Activated T-cell treated with anti-CD3 and anti-CD28 coated beads, Interleukin-2, amount 50 U/mL, for 24 hours (primary cell): ENCODE measurements around the gene MAN2A2.

Experiments used
- DNase-seq: peaks from one replicate; pipeline ENCODE4 v3.0.0-alpha.2; 2020
- H3K27ac Mint-ChIP-seq: 2 replicates; pipeline ENCODE4 v1.8.0; 2020; ENCODE audit warnings: mild to moderate bottlenecking, mixed read lengths
- H3K27me3 Mint-ChIP-seq: 2 replicates; pipeline ENCODE4 v1.8.0; 2020; ENCODE audit warnings: mixed read lengths
- H3K36me3 Mint-ChIP-seq: 2 replicates; pipeline ENCODE4 v1.8.0; 2020; ENCODE audit warnings: low read depth, mixed read lengths
- H3K4me1 Mint-ChIP-seq: 2 replicates; pipeline ENCODE4 v1.8.0; 2020; ENCODE audit warnings: low read depth, mixed read lengths
- H3K4me3 Mint-ChIP-seq: 2 replicates; pipeline ENCODE4 v1.8.0; 2020; ENCODE audit warnings: mild to moderate bottlenecking, moderate library complexity, mixed read lengths
- H3K9me3 Mint-ChIP-seq: 2 replicates; pipeline ENCODE4 v1.8.0; 2020; ENCODE audit warnings: mixed read lengths

MAN2A2 gene

GRCh38 chr15:90902840-90903732 is at the start of gene MAN2A2:
Gene MAN2A2, plus strand, starts transcription at chr15:90903302. Its CDS starts 906 bp downstream, at chr15:90904208.
- H3K36me3 Mint-ChIP-seq: peaks cover 48% of the 10 kb centered on the region
- H3K27me3 Mint-ChIP-seq: no peaks in the 10 kb centered on the region
- peaks cover 30% of the 10 kb centered on the region for H3K4me1 Mint-ChIP-seq

DNA sequence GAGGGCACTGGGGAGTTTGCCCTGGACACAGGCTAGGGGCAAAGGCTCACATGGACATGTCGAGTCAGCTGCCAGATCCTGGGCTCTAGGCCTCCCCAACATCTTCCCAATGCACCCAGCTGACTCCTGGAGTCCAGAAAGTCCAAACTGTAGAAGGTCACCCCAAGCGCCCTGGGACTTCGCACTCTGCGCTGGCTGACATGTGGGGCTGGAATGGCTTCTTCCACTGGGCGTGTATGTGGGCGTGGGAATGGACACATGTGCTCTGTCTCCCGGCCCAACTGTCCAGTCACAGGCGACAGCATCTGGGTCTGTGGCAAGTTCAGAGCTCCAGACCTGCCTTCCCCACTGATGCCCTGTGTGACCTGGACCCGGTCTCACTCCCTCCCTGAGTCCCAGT is 48.0 kb upstream of the MAN2A2 start:
- peaks cover 6% of the 10 kb centered on the region for H3K9me3 Mint-ChIP-seq
- H3K27ac Mint-ChIP-seq: peak overlapping the region; percentile 94
- no peak overlapping the region for H3K4me3 Mint-ChIP-seq
- H3K4me1 Mint-ChIP-seq: peaks cover 82% of the 10 kb centered on the region
- no peak for DNase-seq
- no peaks in the 10 kb centered on the region for H3K27me3 Mint-ChIP-seq
- peaks cover 9% of the 10 kb centered on the region for H3K36me3 Mint-ChIP-seq

More at GRCh38 chr15:90902840-90903732, at the start of gene MAN2A2:
- H3K9me3 Mint-ChIP-seq: no peaks in the 10 kb centered on the region
- DNase-seq: peak; percentile 88
- H3K4me3 Mint-ChIP-seq: peak within 1 kb of the TSS; percentile 86
- peak within 1 kb of the TSS; percentile 93 for H3K27ac Mint-ChIP-seq

DNA sequence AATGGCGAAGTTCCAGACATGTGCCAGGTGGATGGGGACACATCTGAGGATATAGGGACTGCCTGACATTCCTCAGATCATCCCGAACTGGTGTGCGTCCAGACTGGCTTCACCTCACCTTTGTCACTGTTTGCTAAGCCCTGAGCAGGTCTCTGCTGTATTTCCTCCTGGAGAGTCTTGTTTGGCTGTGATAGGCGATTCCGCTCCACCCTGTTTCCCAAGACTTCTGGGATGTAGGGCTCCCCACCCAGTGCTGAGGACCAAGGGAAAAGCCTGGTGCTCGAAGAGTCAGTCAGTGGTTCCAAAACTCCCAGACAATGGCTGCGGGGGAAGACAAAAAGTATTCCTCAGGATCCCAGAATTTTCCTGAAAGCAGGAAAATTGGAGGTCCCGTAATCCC is 45.8 kb upstream of the MAN2A2 start:
- peak overlapping the region; percentile 30 for H3K27ac Mint-ChIP-seq
- peaks cover 75% of the 10 kb centered on the region for H3K4me1 Mint-ChIP-seq

DNA sequence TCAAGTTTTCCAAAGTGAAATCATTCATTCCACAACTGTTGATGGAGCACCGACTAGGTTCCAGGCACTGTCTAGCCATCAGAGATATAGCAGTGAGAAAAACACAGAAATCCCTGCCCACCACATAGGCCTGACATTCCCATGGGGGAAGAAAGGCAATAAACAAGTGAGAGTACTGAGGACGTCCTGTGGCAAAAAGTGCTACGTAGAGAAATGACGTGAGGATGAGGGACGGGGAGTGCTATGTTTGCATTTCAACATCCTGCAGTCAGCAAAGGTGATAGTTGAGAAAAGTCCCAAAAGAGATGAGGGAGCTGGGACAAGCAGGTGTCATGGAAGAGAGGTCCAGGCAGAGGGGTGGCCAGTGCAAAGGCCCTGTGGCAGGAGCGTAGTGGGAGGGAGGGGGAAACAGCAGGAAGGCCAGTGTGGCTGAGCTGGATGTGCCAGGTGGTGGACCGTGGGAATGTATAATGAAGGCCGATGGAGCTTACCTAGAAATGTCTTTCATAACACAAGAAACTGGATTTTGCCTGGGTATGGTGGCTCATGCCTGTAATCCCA is 45.1 kb upstream of the MAN2A2 start:
- peaks cover 71% of the 10 kb centered on the region for H3K4me1 Mint-ChIP-seq
- H3K27ac Mint-ChIP-seq: peak overlapping the region; percentile 30

More for the DNA sequence above, 45.8 kb upstream of the MAN2A2 start:
- no peaks in the 10 kb centered on the region for H3K9me3 Mint-ChIP-seq
- no peak for DNase-seq
- H3K4me3 Mint-ChIP-seq: no peak overlapping the region
- no peaks in the 10 kb centered on the region for H3K27me3 Mint-ChIP-seq
- peaks cover 3% of the 10 kb centered on the region for H3K36me3 Mint-ChIP-seq

GRCh38 chr15:90859234-90860131 is 43.6 kb upstream of the MAN2A2 start:
- H3K4me1 Mint-ChIP-seq: peaks cover 73% of the 10 kb centered on the region
- H3K4me3 Mint-ChIP-seq: no peak overlapping the region
- no peaks in the 10 kb centered on the region for H3K9me3 Mint-ChIP-seq
- H3K27ac Mint-ChIP-seq: peak overlapping the region; percentile 20
- no peaks in the 10 kb centered on the region for H3K27me3 Mint-ChIP-seq
- H3K36me3 Mint-ChIP-seq: no peaks in the 10 kb centered on the region
- DNase-seq: no peak

More for the DNA sequence above, 45.1 kb upstream of the MAN2A2 start:
- H3K4me3 Mint-ChIP-seq: no peak overlapping the region
- H3K9me3 Mint-ChIP-seq: no peaks in the 10 kb centered on the region
- H3K27me3 Mint-ChIP-seq: no peaks in the 10 kb centered on the region
- peaks cover 2% of the 10 kb centered on the region for H3K36me3 Mint-ChIP-seq
- DNase-seq: no peak

- Mint-ChIP-seq H3K36me3 (no peaks in the 10 kb centered on the region), H3K9me3 (no peaks in the 10 kb centered on the region), H3K4me1 (peaks cover 65% of the 10 kb centered on the region), H3K4me3 (no peak overlapping the region), H3K27me3 (no peaks in the 10 kb centered on the region), H3K27ac (no peak overlapping the region)
- no peak for DNase-seq
Measured at GRCh38 chr15:90860450-90860849, 42.7 kb upstream of the MAN2A2 start.

DNA sequence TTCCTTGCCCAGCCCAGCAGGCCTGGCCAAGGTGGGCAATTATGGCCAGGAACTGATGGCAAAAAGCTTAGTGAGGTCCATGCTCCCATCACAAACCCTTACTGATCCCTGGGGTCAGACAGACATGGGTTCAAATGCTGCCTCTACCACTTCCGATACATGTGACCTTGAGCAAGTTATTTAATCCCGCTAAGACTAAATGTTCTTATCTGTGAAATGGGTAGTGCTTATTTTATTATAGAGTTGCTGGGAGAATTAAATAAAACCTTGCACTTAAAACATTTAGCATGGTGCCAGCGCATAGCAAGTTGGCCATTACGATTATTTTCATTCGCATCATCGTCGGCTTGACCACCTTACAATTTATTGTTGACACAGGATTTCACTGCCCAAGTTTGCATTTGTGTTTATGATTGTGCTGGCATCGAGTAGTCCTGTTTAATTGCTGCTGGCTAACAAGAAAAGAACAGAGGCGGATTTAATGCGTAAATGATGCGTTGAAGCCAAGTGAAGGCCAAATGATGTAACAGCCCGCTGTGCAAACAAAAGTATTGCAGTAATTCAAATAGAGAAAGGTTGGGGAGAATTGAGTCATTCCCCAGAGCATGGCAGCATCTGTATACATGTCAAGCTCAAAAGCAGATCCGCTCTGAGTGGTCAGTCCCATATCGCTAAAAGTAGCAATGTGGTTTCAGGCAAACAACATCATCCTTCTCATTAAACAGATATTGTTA is 42.0 kb upstream of the MAN2A2 start:
- no peak for DNase-seq
- H3K9me3 Mint-ChIP-seq: no peaks in the 10 kb centered on the region
- H3K27me3 Mint-ChIP-seq: no peaks in the 10 kb centered on the region
- H3K4me1 Mint-ChIP-seq: peaks cover 64% of the 10 kb centered on the region
- H3K27ac Mint-ChIP-seq: no peak overlapping the region
- no peak overlapping the region for H3K4me3 Mint-ChIP-seq
- H3K36me3 Mint-ChIP-seq: no peaks in the 10 kb centered on the region

DNA sequence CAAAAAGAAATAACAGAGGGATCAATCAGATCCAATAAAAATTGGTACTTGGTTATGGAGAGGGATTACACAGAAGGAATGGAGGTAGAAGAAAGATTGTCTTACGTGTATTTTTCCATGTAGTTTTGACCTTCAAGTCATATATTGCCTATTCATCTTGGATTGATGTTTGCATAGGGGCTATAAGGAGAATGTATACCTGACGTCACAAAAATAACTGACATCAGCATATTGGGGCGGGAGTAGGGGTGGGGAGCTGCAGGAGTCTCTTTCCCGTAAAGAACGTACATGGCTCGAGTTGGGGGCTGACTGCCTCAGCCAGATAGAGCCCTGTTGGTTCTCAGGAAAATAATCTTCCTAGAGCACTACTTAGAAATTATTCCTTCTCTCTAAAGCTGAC is 40.6 kb upstream of the MAN2A2 start:
- Mint-ChIP-seq H3K27ac (no peak overlapping the region), H3K27me3 (no peaks in the 10 kb centered on the region), H3K9me3 (no peaks in the 10 kb centered on the region), H3K36me3 (no peaks in the 10 kb centered on the region), H3K4me1 (peaks cover 54% of the 10 kb centered on the region), H3K4me3 (no peak overlapping the region)
- no peak for DNase-seq

GRCh38 chr15:90862964-90863778 is 39.9 kb upstream of the MAN2A2 start:
- Mint-ChIP-seq H3K4me1 (peaks cover 51% of the 10 kb centered on the region), H3K36me3 (no peaks in the 10 kb centered on the region), H3K4me3 (no peak overlapping the region), H3K27me3 (no peaks in the 10 kb centered on the region), H3K9me3 (no peaks in the 10 kb centered on the region), H3K27ac (peak overlapping the region; percentile 83)
- DNase-seq: no peak

DNA sequence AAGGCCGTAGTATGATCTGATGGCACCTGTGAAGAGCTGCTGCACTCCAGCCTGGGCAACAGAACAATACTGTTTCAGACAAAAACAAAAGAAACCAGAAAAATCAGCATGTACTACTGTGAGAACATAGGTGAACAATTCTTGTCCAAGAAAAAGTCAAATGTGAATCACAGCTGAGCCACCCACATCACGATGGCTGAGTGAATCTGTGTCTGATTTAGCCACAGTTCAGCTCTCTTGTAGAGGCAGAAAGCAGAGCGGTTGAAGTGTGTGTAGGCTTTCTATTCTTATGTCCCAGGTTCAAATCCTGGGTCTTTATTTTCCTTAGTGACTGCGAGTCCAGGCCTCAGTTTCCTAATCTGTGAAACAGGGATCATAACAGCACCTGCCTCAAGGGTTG is 39.1 kb upstream of the MAN2A2 start:
- no peaks in the 10 kb centered on the region for H3K27me3 Mint-ChIP-seq
- no peaks in the 10 kb centered on the region for H3K36me3 Mint-ChIP-seq
- H3K9me3 Mint-ChIP-seq: no peaks in the 10 kb centered on the region
- DNase-seq: no peak
- peak overlapping the region; percentile 83 for H3K27ac Mint-ChIP-seq
- no peak overlapping the region for H3K4me3 Mint-ChIP-seq
- peaks cover 59% of the 10 kb centered on the region for H3K4me1 Mint-ChIP-seq

DNA sequence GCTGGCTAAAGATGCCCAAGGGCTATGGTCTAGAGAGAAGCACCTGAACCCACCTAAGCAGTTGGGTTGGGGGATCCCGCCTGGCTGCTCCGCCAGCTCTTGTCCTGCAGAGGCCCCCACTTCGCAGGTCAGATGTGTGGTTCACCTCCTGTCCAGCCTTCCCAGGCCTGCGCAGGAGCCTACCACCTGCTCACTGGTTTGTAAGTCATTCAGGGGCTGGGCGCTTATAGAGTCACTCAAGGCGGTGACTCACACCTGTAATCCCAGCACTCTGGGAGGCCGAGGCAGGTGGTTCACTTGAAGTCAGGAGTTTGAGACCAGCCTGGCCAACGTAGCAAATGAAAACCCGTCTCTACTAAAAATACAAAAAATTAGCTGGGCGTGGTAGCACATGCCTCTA is 38.6 kb upstream of the MAN2A2 start:
- Mint-ChIP-seq H3K9me3 (no peaks in the 10 kb centered on the region), H3K4me1 (peaks cover 59% of the 10 kb centered on the region), H3K27ac (no peak overlapping the region), H3K4me3 (no peak overlapping the region), H3K27me3 (no peaks in the 10 kb centered on the region), H3K36me3 (no peaks in the 10 kb centered on the region)
- DNase-seq: no peak

DNA sequence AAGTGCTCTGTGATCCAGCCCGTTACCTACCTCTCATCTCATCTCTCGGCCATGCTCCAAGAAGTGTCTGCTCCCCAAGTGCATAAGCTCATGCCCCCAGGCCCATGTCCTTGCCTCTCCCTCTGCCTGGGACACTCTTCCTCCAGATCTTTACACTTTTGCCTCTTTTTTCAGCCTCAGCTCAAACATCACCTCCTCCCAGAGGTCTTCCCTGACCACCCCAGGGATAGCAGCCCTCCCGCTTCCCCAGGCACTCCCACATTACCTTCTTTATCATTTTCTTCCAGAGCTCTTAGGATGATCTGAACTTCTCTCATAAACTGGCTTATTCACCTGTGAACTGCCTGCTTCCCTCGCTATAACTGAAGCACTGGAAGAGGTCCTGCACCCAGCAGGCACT is 37.4 kb upstream of the MAN2A2 start:
- Mint-ChIP-seq H3K9me3 (no peaks in the 10 kb centered on the region), H3K27me3 (no peaks in the 10 kb centered on the region), H3K4me3 (no peak overlapping the region), H3K27ac (no peak overlapping the region), H3K36me3 (peaks cover 9% of the 10 kb centered on the region), H3K4me1 (peaks cover 64% of the 10 kb centered on the region)
- DNase-seq: no peak

DNA sequence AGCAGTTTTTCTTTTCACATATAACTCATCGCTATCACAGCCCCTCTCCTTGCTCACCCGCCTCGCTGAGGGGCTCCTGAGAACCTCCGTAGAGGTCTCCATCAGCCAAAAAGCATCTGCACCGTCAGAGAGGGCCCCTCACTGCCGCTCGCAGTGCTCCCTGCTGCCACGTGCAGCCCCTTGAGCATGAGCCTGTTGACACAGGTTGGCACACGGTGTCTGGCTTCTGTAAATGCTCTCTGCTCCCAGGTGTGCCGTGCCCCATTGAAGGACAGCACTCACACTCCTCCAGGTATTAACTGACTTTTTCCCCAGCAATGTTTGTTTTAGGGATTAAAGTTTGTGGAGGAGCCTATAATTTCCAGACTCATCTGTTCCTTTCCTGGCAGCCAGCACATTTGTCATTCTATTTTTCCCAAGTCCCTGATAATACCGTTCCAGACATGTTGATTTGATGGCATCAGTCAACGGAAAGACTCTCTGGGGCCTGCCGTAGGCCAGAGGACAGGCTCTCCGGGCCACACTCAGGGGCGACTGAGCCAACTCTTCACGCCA is 36.9 kb upstream of the MAN2A2 start:
- DNase-seq: no peak
- Mint-ChIP-seq H3K27ac (no peak overlapping the region), H3K27me3 (no peaks in the 10 kb centered on the region), H3K36me3 (peaks cover 11% of the 10 kb centered on the region), H3K9me3 (no peaks in the 10 kb centered on the region), H3K4me3 (no peak overlapping the region), H3K4me1 (peaks cover 62% of the 10 kb centered on the region)
